HCT116 (cell line): Measurements from ENCODE around the gene OXCT1. TPM values are rescaled to one million over a fixed set of nuclear protein-coding genes. Genes with fewer than 3 reads are reported as not detected.

ENCODE experiments used
- ATAC-seq: fragments of 200-7000 bp; cut with Tn5 transposase; 2 replicates; pipeline ENCODE4 v1.9.1; 2020; ENCODE audit warnings: mild to moderate bottlenecking, moderate library complexity
- BruUV-seq: library from RNA; stranded (reverse); fragments of 400-500 nt; replicated peaks from 2 replicates; lab custom pipeline; 2021; lab: Mats Ljungman, UMichigan
- CTCF ChIA-PET: fragments of 300-600 bp; sonication (Branson Sonifier 250); formaldehyde crosslinking; loops from one replicate; lab custom pipeline; 2021; ENCODE audit warnings: antibody characterized with exemption; lab: Charles Lee
- POLR2A ChIA-PET: fragments of 300-600, 350-600 bp; sonication (Branson Sonifier 250); formaldehyde crosslinking; loops from one replicate; lab custom pipeline; 2021; ENCODE audit warnings: antibody characterized with exemption; lab: Charles Lee
- RAD21 ChIA-PET, 2 experiments: fragments of 300-600 bp; sonication (Branson Sonifier 250); formaldehyde crosslinking; loops; one replicate each; lab custom pipeline; 2023; ENCODE audit warnings: low total read pairs in 2 of 2; ENCODE audit not compliant: uncharacterized antibody in 2 of 2, unreplicated experiment in 2 of 2, low non-redundant PET in 1 of 2; lab: Charles Lee
- DNase-seq: peaks from one replicate; pipeline ENCODE4 v3.0.0-alpha.2; 2010; ENCODE audit warnings: low read depth, low spot score
- H2AFZ ChIP-seq: fragments of 200-600 bp; shearing (Covaris generic), sonication (generic); 2 replicates; pipeline ENCODE4 v1.6.1; 2017; ENCODE audit warnings: low read depth, mixed run types, mixed read lengths, antibody characterized with exemption, low read length; ENCODE audit not compliant: poor library complexity, severe bottlenecking
- H3K27ac ChIP-seq: 2 replicates; pipeline ENCODE4 v1.5.1; 2012; ENCODE audit warnings: low read depth, low read length
- H3K27me3 ChIP-seq: fragments of 200-600 bp; sonication (generic); 2 replicates; pipeline ENCODE4 v1.6.1; 2016; ENCODE audit warnings: mixed run types, low read length, mixed read lengths; ENCODE audit not compliant: insufficient read depth
- H3K36me3 ChIP-seq, 2 experiments: fragments of 200-500 bp in 1 of 2; fragments of 200-600 bp in 1 of 2; sonication (Bioruptor generic) in 1 of 2; sonication (generic) in 1 of 2; 2 replicates each; pipeline versions ENCODE4 v1.5.1 to v1.6.1; 2014 to 2016; ENCODE audit warnings: low read length in 2 of 2, inconsistent platforms in 1 of 2, mixed read lengths in 1 of 2, mixed run types in 1 of 2; ENCODE audit not compliant: insufficient read depth in 2 of 2, control insufficient read depth in 1 of 2
- H3K4me1 ChIP-seq, 2 experiments: fragments of 200-600 bp in 1 of 2; sonication (generic) in 1 of 2; 2 replicates each; pipeline versions ENCODE4 v1.5.1 to v1.6.1; 2012 to 2017; ENCODE audit warnings: low read length in 2 of 2, inconsistent platforms in 1 of 2, mild to moderate bottlenecking in 1 of 2, mixed read lengths in 1 of 2, mixed run types in 1 of 2, moderate library complexity in 1 of 2; ENCODE audit not compliant: insufficient read depth in 2 of 2, control insufficient read depth in 1 of 2
- H3K4me2 ChIP-seq: fragments of 200-600 bp; sonication (generic); 2 replicates; pipeline ENCODE4 v1.6.1; 2017; ENCODE audit warnings: mixed run types, low read length, mixed read lengths
- H3K4me3 ChIP-seq, 2 experiments: fragments of 200-600 bp in 1 of 2; sonication (generic) in 1 of 2; replicated peaks in 1 of 2; 2 replicates each; pipeline ENCODE4 v1.5.1; 2011 to 2016; ENCODE audit warnings: low read length in 2 of 2, control low read depth in 1 of 2, low read depth in 1 of 2, mild to moderate bottlenecking in 1 of 2, mixed read lengths in 1 of 2, mixed run types in 1 of 2
- H3K79me2 ChIP-seq: fragments of 200-600 bp; sonication (generic); 2 replicates; pipeline ENCODE4 v1.6.1; 2017; ENCODE audit warnings: mild to moderate bottlenecking, mixed run types, low read length, moderate library complexity, mixed read lengths; ENCODE audit not compliant: insufficient read depth
- H3K9ac ChIP-seq: fragments of 200-600 bp; sonication (generic); 2 replicates; pipeline ENCODE4 v1.6.1; 2016; ENCODE audit warnings: low read length, mixed read lengths
- H3K9me2 ChIP-seq: fragments of 200-600 bp; sonication (generic), shearing (Covaris generic); 2 replicates; pipeline ENCODE4 v1.6.1; 2017; ENCODE audit warnings: mixed run types, mild to moderate bottlenecking, moderate library complexity; ENCODE audit not compliant: insufficient read depth
- H3K9me3 ChIP-seq, 2 experiments: fragments of 200-500 bp in 1 of 2; fragments of 200-600 bp in 1 of 2; sonication (Bioruptor generic) in 1 of 2; sonication (generic) in 1 of 2; 2 replicates each; pipeline ENCODE4 v1.6.1; 2014 to 2017; ENCODE audit warnings: low read length in 2 of 2, mixed read lengths in 2 of 2, inconsistent platforms in 1 of 2, low read depth in 1 of 2, mild to moderate bottlenecking in 1 of 2, mixed run types in 1 of 2, moderate library complexity in 1 of 2; ENCODE audit not compliant: control insufficient read depth in 1 of 2, insufficient read depth in 1 of 2
- H4K20me1 ChIP-seq: fragments of 200-600 bp; sonication (generic), shearing (Covaris generic); 2 replicates; pipeline ENCODE4 v1.6.1; 2017; ENCODE audit warnings: mixed run types, mild to moderate bottlenecking, moderate library complexity; ENCODE audit not compliant: insufficient read depth
- CBX3 ChIP-seq: IDR thresholded peaks from 2 replicates; pipeline ENCODE4 v1.6.1; 2012; ENCODE audit warnings: low read depth
- CEBPB ChIP-seq: IDR thresholded peaks from 2 replicates; pipeline ENCODE4 v1.6.1; 2012; ENCODE audit warnings: low read depth
- CTCF ChIP-seq, 3 experiments: fragments of 200-600 bp in 1 of 3; sonication (generic) in 1 of 3; IDR thresholded peaks in 2 of 3; conservative IDR thresholded peaks in 1 of 3; 2 replicates each; pipeline ENCODE4 v1.5.1; 2012 to 2017; ENCODE audit warnings: low read depth in 2 of 3, low read length in 2 of 3, antibody characterized with exemption in 1 of 3, borderline replicate concordance in 1 of 3, control low read depth in 1 of 3, mild to moderate bottlenecking in 1 of 3, mixed read lengths in 1 of 3, mixed run types in 1 of 3, moderate library complexity in 1 of 3; ENCODE audit not compliant: insufficient read depth in 1 of 3
- EGR1 ChIP-seq: IDR thresholded peaks from 2 replicates; pipeline ENCODE4 v1.6.1; 2012; ENCODE audit warnings: low read depth
- EZH2phosphoT487 ChIP-seq: fragments of 200-600 bp; IDR thresholded peaks from 2 replicates; pipeline ENCODE4 v1.6.1; 2018; ENCODE audit warnings: antibody characterized with exemption, borderline replicate concordance
- FOSL1 ChIP-seq: IDR thresholded peaks from 2 replicates; pipeline ENCODE4 v1.6.1; 2012; ENCODE audit warnings: low read depth
- MAX ChIP-seq: IDR thresholded peaks from 2 replicates; pipeline ENCODE4 v1.6.1; 2012
- POLR2A ChIP-seq: IDR thresholded peaks from 2 replicates; pipeline ENCODE4 v1.7.0; 2011; ENCODE audit warnings: borderline replicate concordance; ENCODE audit not compliant: insufficient read depth, insufficient read length; ENCODE audit errors: extremely low read depth
- POLR2AphosphoS5 ChIP-seq: IDR thresholded peaks from 2 replicates; pipeline ENCODE4 v1.6.1; 2011; ENCODE audit warnings: mild to moderate bottlenecking, low read depth, low read length, moderate library complexity
- SP1 ChIP-seq: IDR thresholded peaks from 2 replicates; pipeline ENCODE4 v1.6.1; 2012; ENCODE audit warnings: low read depth
- SRF ChIP-seq: IDR thresholded peaks from 2 replicates; pipeline ENCODE4 v1.6.1; 2012; ENCODE audit warnings: low read depth
- TCF7L2 ChIP-seq: IDR thresholded peaks from 2 replicates; pipeline ENCODE4 v1.7.0; 2011; ENCODE audit warnings: borderline replicate concordance, inconsistent platforms; ENCODE audit not compliant: insufficient read depth, insufficient read length; ENCODE audit errors: extremely low read depth
- ZBTB33 ChIP-seq: IDR thresholded peaks from 2 replicates; pipeline ENCODE4 v1.6.1; 2011; ENCODE audit warnings: mild to moderate bottlenecking, low read length, moderate library complexity; ENCODE audit not compliant: insufficient replicate concordance; ENCODE audit errors: extremely low read depth
- ZFX ChIP-seq: fragments of 450-650 bp; IDR thresholded peaks from 2 replicates; pipeline ENCODE4 v1.6.1; 2017
- ZNF274 ChIP-seq: fragments of 200-500 bp; sonication (Bioruptor generic); IDR thresholded peaks from 2 replicates; pipeline ENCODE4 v1.6.1; 2014; ENCODE audit warnings: mild to moderate bottlenecking, low read depth, low read length, inconsistent platforms
- intact Hi-C: fragments of 100-400 bp; cut with micrococcal nuclease; formaldehyde crosslinking; loops from 2 replicates; pipeline ENCODE4 v1.10.0; 2022
- total RNA-seq: library from RNA; stranded (reverse); gene quantifications from one replicate; pipeline ENCODE4 v1.2.1, GENCODE V29; 2021; ENCODE audit not compliant: unreplicated experiment

Gene OXCT1
- total RNA-seq, 1 experiment from 2014 or later, result 28.1 TPM

- Histone ChIP-seq H4K20me1 (no peaks in the 10 kb centered on the region), H3K9ac (no peak overlapping the region), H3K79me2 (no peaks in the 10 kb centered on the region), H3K4me2 (no peak overlapping the region), H3K9me3 (no peaks in the 10 kb centered on the region), H2AFZ (no peak overlapping the region), H3K9me2 (no peaks in the 10 kb centered on the region), H3K36me3 (no peaks in the 10 kb centered on the region), H3K4me1 (no peaks in the 10 kb centered on the region), H3K27ac (no peak overlapping the region), H3K4me3 (no peak overlapping the region), H3K27me3 (no peaks in the 10 kb centered on the region)
- no peak for ATAC-seq
- DNase-seq, result no peak
- RAD21 ChIA-PET, result no interaction called here
- BruUV-seq, result no TSS peak
- intact Hi-C loops, result no loop called here
- CTCF ChIA-PET, result interaction anchor here (0.8 kb wide), 1 partner anchor 98 kb away, joined by 3 read pairs; no protein-coding TSS in a partner anchor
- POLR2A ChIA-PET, result no interaction called here
- TF ChIP-seq POLR2AphosphoS5, result no peak
- no peak for TF ChIP-seq EGR1
- TF ChIP-seq ZNF274, result no peak
- no peak for TF ChIP-seq CEBPB
- no peak for TF ChIP-seq SRF
- TF ChIP-seq CBX3, result no peak
- TF ChIP-seq MAX, result no peak
- no peak for TF ChIP-seq SP1
- no peak for TF ChIP-seq FOSL1
- TF ChIP-seq CTCF (IDR thresholded peaks at IDR 0.05 in 2 of 3, conservative IDR thresholded peaks at IDR 0.05 in 1 of 3; ENCODE audit: borderline replicate concordance in 1 of 3, insufficient read depth in 1 of 3, low read depth in 2 of 3, low read length in 2 of 3), result no peak
- no peak for TF ChIP-seq TCF7L2
- no peak for TF ChIP-seq EZH2phosphoT487
- no peak for TF ChIP-seq POLR2A
- TF ChIP-seq ZBTB33, result no peak
- TF ChIP-seq ZFX, result no peak
These were observed 50.1 kb downstream of the OXCT1 start for GRCh38 chr5:41820150-41820549.
